Sigmoid colon (tissue), 7 donors: ENCODE results near the gene FAM83E. TPM values are rescaled to one million over a fixed set of nuclear protein-coding genes. Genes with fewer than 3 reads are reported as not detected.

Experiments used
- DNase-seq: peaks from one replicate; pipeline ENCODE4 v3.0.0-alpha.2; 2019
- H3K27ac ChIP-seq, 4 donors: fragments of 200-600 bp; sonication (generic); one replicate each; pipeline ENCODE4 v1.5.1; 2016 to 2019; ENCODE audit warnings: mild to moderate bottlenecking in 1 of 4
- H3K27me3 ChIP-seq, 3 donors: fragments of 200-600 bp; sonication (generic); one replicate each; pipeline ENCODE4 v1.5.1; 2019; ENCODE audit warnings: mild to moderate bottlenecking in 1 of 3
- H3K36me3 ChIP-seq, 4 donors: fragments of 200-600 bp; sonication (generic); one replicate each; pipeline ENCODE4 v1.5.1; 2016 to 2019
- H3K4me1 ChIP-seq, 4 donors: fragments of 200-600 bp; sonication (generic); one replicate each; pipeline ENCODE4 v1.5.1; 2017 to 2019
- H3K4me3 ChIP-seq, 4 donors: fragments of 200-600 bp; sonication (generic); one replicate each; pipeline ENCODE4 v1.5.1; 2017 to 2019; ENCODE audit warnings: mild to moderate bottlenecking in 2 of 4, moderate library complexity in 1 of 4
- H3K9me3 ChIP-seq, 4 donors: fragments of 200-600 bp in 3 of 4; sonication (generic) in 3 of 4; one replicate each; pipeline versions ENCODE4 v1.5.1 to v1.6.1; 2013 to 2019
- EP300 ChIP-seq, 4 donors: sonication (generic); formaldehyde crosslinking; IDR thresholded peaks; one replicate each; pipeline ENCODE4 v1.6.1; 2017; ENCODE audit warnings: antibody characterized with exemption in 4 of 4
- POLR2A ChIP-seq, 2 donors: fragments of 450-650 bp; IDR thresholded peaks; one replicate each; pipeline ENCODE4 v1.6.1; 2016; ENCODE audit warnings: antibody characterized with exemption in 2 of 2, mild to moderate bottlenecking in 2 of 2, moderate library complexity in 2 of 2
- POLR2AphosphoS5 ChIP-seq, 4 donors: sonication (generic); formaldehyde crosslinking; IDR thresholded peaks; one replicate each; pipeline ENCODE4 v1.6.1; 2017; ENCODE audit warnings: antibody characterized with exemption in 4 of 4
- WGBS, 2 donors: extraction: QIAGEN DNeasy Blood & Tissue Kit; methylation state at CpG; one replicate each; pipeline ENCODE4 v1.1.7; 2013; 5-methylcytosine and 5-hydroxymethylcytosine counted together
- intact Hi-C: fragments of 100-400 bp; cut with DNase I; formaldehyde crosslinking; loops from one replicate; pipeline ENCODE4 v1.15.1; 2023
- polyA plus RNA-seq, 3 donors: library from polyadenylated mRNA; stranded (reverse); fragments of 200-250 nt; gene quantifications; one replicate each; pipeline ENCODE4 v1.2.3, GENCODE V29; 2013
- total RNA-seq, 4 donors: library from RNA; depleted of rRNA; stranded (reverse); fragments of >200 nt; gene quantifications; one replicate each; pipeline ENCODE4 v1.1.0, GENCODE V29; 2016
- TF ChIP-seq, protein P1 (sequence below), 4 experiments: fragments of 450-650 bp in 3 of 4; fragments of 200-600 bp in 1 of 4; IDR thresholded peaks; one replicate each; pipeline ENCODE4 v1.5.1; 2016 to 2019; ENCODE audit warnings: antibody characterized with exemption in 4 of 4, mild to moderate bottlenecking in 3 of 4, moderate library complexity in 2 of 4
- donor health status: healthy with polysubstance abuse.
- donor health status: Bipolar disorder and iron deficiency.
- donor health status: healthy.

Gene FAM83E
- total and polyA plus RNA-seq, 7 donors = 109 to 168 (median 125) TPM; not detected in 4

DNA sequence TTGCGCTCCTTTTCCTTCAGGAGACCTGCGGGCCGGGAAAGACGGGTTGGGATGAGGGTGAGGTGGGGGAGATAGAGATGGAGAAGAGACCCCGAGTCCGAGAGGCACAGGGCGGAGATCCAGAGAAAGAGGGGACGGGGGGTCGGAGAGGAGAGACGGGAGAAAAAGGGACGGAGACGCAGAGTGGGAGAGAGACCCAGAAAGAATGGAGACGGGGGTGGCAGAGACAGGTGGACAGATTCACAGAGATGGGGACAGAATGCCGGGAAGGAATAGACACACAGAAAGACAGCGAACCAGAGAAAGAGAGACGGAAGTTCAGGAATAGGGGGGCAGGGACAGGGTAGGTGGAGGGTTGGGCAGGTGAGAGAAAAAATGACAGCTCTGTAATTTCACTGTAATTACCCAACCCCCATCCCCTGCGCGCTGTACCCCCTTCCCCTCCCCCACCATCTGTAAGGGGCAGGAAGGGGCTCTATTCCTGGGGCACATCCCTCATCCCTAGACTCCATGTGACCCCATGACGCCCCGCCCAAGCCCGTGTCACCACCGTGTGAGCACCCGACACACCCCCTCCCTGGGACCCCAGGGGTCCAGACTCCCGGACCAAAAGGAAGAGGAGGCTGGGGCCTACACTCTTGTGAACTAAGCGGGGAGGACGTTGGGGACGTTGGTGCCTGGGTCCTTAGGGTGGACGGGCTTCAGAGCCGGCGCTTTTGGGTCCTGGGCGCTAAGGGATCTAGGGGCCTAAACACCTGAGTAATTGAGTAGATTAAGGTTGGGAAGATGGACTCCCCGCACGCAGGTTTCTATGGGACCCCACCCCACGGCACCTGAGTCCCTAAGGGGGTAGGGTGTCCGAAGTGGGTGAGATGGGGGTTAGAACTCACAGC is 21.3 kb upstream of the FAM83E start:
- H3K9me3 ChIP-seq = no peaks in the 10 kb centered on the region
- intact Hi-C loops = loop anchor here (10.0 kb wide), 2 partner anchors 329 to 839 kb away; partner anchors contain the start of genes FLT3LG and FTL
- no peaks in the 10 kb centered on the region for H3K27me3 ChIP-seq
- H3K4me1 ChIP-seq = peaks cover 0 to 56% (median 49%) of the 10 kb centered on the region in 4 donors
- WGBS, 2 donors = 1 to 2% methylated on average over 35 of the region's 35 CpGs
- TF ChIP-seq, protein P1, sequence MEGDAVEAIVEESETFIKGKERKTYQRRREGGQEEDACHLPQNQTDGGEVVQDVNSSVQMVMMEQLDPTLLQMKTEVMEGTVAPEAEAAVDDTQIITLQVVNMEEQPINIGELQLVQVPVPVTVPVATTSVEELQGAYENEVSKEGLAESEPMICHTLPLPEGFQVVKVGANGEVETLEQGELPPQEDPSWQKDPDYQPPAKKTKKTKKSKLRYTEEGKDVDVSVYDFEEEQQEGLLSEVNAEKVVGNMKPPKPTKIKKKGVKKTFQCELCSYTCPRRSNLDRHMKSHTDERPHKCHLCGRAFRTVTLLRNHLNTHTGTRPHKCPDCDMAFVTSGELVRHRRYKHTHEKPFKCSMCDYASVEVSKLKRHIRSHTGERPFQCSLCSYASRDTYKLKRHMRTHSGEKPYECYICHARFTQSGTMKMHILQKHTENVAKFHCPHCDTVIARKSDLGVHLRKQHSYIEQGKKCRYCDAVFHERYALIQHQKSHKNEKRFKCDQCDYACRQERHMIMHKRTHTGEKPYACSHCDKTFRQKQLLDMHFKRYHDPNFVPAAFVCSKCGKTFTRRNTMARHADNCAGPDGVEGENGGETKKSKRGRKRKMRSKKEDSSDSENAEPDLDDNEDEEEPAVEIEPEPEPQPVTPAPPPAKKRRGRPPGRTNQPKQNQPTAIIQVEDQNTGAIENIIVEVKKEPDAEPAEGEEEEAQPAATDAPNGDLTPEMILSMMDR (IDR thresholded peaks at IDR 0.05) = no peak
- TF ChIP-seq EP300 (IDR thresholded peaks at IDR 0.05) (no peak), POLR2A (IDR thresholded peaks at IDR 0.05) (no peak), POLR2AphosphoS5 (IDR thresholded peaks at IDR 0.05) (no peak)
- H3K4me3 ChIP-seq = peak overlapping the region; percentile 54 to 89 (median 64)
- DNase-seq = peak; percentile 78
- H3K27ac ChIP-seq = peak overlapping the region; percentile 91 to 99 (median 96)
- H3K36me3 ChIP-seq = peaks cover 0 to 19% (median 4%) of the 10 kb centered on the region in 4 donors

DNA sequence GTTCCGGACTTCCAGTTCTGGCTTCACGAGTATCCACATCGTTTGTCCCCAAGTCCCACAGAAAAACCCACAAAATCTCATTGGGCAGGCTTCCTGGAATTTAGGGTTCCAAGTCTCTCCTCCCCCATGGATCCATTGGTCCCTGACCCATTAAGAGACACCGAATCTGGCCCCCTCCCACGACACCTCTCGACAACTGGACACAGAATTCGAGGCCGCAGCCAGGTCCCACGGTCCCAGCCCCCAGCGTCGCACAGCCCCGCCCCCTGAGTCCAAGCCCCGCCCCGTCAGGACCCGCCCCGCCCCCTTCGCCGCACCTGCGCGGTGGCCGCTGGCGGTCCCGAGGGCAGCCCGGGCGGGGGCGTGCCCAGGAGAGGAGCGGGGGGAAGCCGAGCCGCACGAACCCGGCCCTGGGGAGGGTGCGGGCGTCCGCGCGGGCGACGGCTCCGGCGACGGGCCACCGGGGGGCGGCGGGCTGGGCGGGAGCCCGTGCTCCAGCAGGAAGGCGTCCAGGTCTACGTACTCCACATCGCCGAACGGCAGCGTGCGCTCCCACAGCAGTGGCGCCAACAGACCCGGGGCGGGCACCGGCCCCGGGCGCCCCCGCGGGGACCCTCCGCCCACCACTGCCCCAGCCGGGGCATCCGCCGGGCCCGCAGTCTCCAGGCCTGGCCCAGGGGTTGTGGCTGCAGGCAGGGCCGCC is 20.5 kb upstream of the FAM83E start:
- Histone ChIP-seq H3K27ac (peak overlapping the region; percentile 91 to 99 (median 96)), H3K4me3 (peak overlapping the region; percentile 54 to 89 (median 64)), H3K4me1 (peaks cover 0 to 64% (median 57%) of the 10 kb centered on the region in 4 donors), H3K9me3 (no peaks in the 10 kb centered on the region), H3K36me3 (peaks cover 0 to 20% (median 4%) of the 10 kb centered on the region in 4 donors), H3K27me3 (no peaks in the 10 kb centered on the region)
- DNase-seq = peak; percentile 88
- intact Hi-C loops = loop anchor here (10.0 kb wide), 2 partner anchors 329 to 839 kb away; partner anchors contain the start of genes FLT3LG and FTL
- WGBS, 2 donors = 1% methylated on average over 67 of the region's 67 CpGs
- TF ChIP-seq, protein P1 (IDR thresholded peaks at IDR 0.05) = no peak
- TF ChIP-seq POLR2AphosphoS5 (IDR thresholded peaks at IDR 0.05) = peak; percentile 62 to 92 (median 79)
- TF ChIP-seq POLR2A (IDR thresholded peaks at IDR 0.05) = peak; percentile 51 to 52

DNA sequence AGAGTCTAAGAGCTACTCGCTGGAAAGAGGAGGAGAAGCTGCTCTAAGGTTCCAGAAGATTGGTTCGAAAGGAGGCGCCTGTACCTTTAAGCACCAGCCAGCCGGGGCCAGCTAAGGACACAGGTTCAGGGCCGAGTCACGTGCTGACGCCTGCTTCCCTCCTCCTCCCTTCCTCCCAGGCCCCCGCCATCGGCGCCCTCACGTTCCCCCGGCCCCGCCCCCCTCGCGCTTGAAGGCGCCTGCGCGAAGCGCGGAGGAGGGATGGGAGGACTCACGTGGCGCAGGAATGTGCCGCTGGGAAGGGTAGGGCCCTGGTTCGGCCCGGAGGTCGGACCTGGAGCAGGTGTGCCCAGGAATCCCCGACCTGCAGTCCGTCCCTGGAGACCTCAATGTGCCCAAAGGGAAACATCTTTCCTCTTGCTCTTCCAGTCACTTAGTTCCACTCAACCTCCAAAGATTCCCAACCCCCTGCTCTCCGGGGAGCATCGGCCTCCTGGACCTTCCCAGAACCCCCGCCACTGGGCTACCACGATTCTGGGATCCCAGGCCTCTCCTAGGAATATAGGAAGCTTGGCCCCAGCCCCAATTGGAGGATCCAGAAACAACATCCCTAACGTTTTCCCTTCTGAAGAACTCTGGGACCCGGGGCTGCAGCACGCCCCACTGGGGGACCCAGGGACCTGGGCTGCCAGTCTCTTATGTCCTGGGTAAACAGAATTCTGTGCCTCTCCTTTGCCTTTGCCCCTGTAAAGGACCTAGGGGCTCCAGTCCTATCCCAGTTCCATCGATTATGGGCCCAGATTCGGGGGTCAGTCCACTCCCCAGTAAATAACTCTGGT is 19.8 kb upstream of the FAM83E start:
- intact Hi-C loops = loop anchor here (5.0 to 10.0 kb wide), 3 partner anchors 330 to 1183 kb away; partner anchors contain the start of genes FLT3LG, FTL and MED25
- H3K9me3 ChIP-seq = no peaks in the 10 kb centered on the region
- DNase-seq = peak; percentile 99
- H3K4me3 ChIP-seq = peak overlapping the region; percentile 9 to 89 (median 64)
- WGBS, 2 donors = 3 to 5% methylated on average over 37 of the region's 37 CpGs
- peaks cover 0 to 72% (median 65%) of the 10 kb centered on the region in 4 donors for H3K4me1 ChIP-seq
- H3K27me3 ChIP-seq = no peaks in the 10 kb centered on the region
- peak overlapping the region; percentile 91 to 99 (median 96) for H3K27ac ChIP-seq
- TF ChIP-seq, protein P1 (IDR thresholded peaks at IDR 0.05) = no peak
- TF ChIP-seq EP300 (IDR thresholded peaks at IDR 0.05) (peak in 2 of 4 donors; percentile 46 to 89), POLR2AphosphoS5 (IDR thresholded peaks at IDR 0.05) (peak; percentile 59 to 92 (median 90)), POLR2A (IDR thresholded peaks at IDR 0.05) (peak; percentile 57 to 79)
- peaks cover 0 to 20% (median 4%) of the 10 kb centered on the region in 4 donors for H3K36me3 ChIP-seq

DNA sequence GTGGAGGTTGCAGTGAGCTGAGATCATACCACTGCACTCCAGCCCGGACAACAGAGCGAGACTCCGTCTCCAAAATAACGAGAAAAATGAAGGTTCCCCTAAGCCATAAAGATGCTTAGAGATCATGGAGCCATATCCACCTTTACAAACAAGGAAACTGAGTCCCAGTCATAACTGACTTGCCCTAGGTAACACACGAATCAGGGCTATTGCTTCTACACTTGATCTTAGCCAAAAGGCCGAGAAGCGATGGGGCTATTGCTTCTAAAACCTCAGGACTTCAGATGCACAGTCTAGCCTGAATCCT is 19.1 kb upstream of the FAM83E start:
- Histone ChIP-seq H3K27ac (peak overlapping the region; percentile 91 to 99 (median 96)), H3K36me3 (peaks cover 0 to 20% (median 4%) of the 10 kb centered on the region in 4 donors), H3K4me3 (peak overlapping the region in 3 of 4 donors; percentile 61 to 89 (median 66)), H3K9me3 (no peaks in the 10 kb centered on the region), H3K4me1 (peaks cover 0 to 76% (median 67%) of the 10 kb centered on the region in 4 donors), H3K27me3 (no peaks in the 10 kb centered on the region)
- intact Hi-C loops = loop anchor here (5.0 to 10.0 kb wide), 3 partner anchors 331 to 1183 kb away; partner anchors contain the start of genes FLT3LG, FTL and MED25
- no peak for TF ChIP-seq POLR2AphosphoS5 (IDR thresholded peaks at IDR 0.05)
- DNase-seq = no peak
- WGBS, 2 donors = 39 to 58% methylated on average over 7 of the region's 7 CpGs
